PC-3 (cell line): ENCODE data around the gene PKP1.

Source experiments
- CTCF ChIP-seq: fragments of 300-600 bp; sonication (generic); conservative IDR thresholded peaks from 2 replicates; pipeline ENCODE4 v1.5.1; 2017; ENCODE audit warnings: antibody characterized with exemption, low read depth, mild to moderate bottlenecking, low read length
- EZH2 ChIP-seq: fragments of 300-600 bp; sonication (generic); IDR thresholded peaks from one replicate; pipeline ENCODE4 v1.6.1; 2017; ENCODE audit warnings: antibody characterized with exemption, mild to moderate bottlenecking, low read length; ENCODE audit not compliant: unreplicated experiment
- EZH2phosphoT487 ChIP-seq: fragments of 300-600 bp; sonication (generic); IDR thresholded peaks from 2 replicates; pipeline ENCODE4 v1.6.1; 2018; ENCODE audit warnings: mild to moderate bottlenecking, antibody characterized with exemption, low read length, borderline replicate concordance

GRCh38 chr1:201378804-201379203 is 95.5 kb downstream of the PKP1 start:
- TF ChIP-seq CTCF: no peak
- TF ChIP-seq EZH2: no peak
- no peak for TF ChIP-seq EZH2phosphoT487
